Measurements from ENCODE around the gene SRP68.

DNA sequence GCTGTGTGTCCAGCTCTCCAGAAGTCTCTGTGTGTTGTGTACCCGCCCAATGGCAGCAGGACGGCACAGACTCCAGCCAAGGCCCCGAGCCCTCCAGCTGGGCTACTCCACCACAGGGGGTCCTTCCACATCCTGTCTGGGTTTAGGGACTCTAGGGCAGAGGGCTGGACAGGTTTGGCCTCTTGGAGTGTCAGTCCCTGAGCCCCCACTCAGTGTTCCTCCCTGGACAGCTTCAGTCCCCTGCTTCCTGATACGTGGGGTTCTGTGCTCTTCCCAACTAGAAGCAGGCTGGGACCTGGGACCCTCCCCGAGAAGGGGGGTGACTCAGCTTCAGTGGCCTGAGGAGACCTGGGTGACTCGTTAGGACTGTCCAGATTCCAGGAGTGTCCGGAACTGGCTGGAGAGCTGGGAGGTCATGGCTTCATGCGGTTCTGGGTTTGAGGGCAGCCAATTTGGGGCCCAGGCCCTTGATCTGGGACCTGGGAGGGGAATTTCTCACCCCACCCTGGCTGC, 67.5 kb downstream of the SRP68 start:
- TF ChIP-seq POLR2AphosphoS5 (IDR thresholded peaks at IDR 0.05; ENCODE audit: low read depth, low read length): no peak
- TF ChIP-seq, protein P1, sequence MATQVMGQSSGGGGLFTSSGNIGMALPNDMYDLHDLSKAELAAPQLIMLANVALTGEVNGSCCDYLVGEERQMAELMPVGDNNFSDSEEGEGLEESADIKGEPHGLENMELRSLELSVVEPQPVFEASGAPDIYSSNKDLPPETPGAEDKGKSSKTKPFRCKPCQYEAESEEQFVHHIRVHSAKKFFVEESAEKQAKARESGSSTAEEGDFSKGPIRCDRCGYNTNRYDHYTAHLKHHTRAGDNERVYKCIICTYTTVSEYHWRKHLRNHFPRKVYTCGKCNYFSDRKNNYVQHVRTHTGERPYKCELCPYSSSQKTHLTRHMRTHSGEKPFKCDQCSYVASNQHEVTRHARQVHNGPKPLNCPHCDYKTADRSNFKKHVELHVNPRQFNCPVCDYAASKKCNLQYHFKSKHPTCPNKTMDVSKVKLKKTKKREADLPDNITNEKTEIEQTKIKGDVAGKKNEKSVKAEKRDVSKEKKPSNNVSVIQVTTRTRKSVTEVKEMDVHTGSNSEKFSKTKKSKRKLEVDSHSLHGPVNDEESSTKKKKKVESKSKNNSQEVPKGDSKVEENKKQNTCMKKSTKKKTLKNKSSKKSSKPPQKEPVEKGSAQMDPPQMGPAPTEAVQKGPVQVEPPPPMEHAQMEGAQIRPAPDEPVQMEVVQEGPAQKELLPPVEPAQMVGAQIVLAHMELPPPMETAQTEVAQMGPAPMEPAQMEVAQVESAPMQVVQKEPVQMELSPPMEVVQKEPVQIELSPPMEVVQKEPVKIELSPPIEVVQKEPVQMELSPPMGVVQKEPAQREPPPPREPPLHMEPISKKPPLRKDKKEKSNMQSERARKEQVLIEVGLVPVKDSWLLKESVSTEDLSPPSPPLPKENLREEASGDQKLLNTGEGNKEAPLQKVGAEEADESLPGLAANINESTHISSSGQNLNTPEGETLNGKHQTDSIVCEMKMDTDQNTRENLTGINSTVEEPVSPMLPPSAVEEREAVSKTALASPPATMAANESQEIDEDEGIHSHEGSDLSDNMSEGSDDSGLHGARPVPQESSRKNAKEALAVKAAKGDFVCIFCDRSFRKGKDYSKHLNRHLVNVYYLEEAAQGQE (IDR thresholded peaks at IDR 0.05; ENCODE audit: insufficient read depth in 1 of 2, low read depth in 2 of 2, low read length in 2 of 2): no peak
- TF ChIP-seq TAF1 (IDR thresholded peaks at IDR 0.05; ENCODE audit: borderline replicate concordance, insufficient read depth, low read length): no peak
- TF ChIP-seq SIN3A (IDR thresholded peaks at IDR 0.05; ENCODE audit: borderline replicate concordance, insufficient read depth, low read length): no peak
